Fibroblast of gingiva (primary cell): ENCODE results near the gene LGALS7.
"Not testable (repeated sequence)": the region's sequence is repeated elsewhere in the genome, so short reads cannot be mapped to it uniquely, and the experiment has no call there.

Experiments used
- DNase-seq: peaks from one replicate; pipeline ENCODE4 v3.0.0-alpha.2; 2011; ENCODE audit warnings: low read depth

LGALS7 gene

DNA sequence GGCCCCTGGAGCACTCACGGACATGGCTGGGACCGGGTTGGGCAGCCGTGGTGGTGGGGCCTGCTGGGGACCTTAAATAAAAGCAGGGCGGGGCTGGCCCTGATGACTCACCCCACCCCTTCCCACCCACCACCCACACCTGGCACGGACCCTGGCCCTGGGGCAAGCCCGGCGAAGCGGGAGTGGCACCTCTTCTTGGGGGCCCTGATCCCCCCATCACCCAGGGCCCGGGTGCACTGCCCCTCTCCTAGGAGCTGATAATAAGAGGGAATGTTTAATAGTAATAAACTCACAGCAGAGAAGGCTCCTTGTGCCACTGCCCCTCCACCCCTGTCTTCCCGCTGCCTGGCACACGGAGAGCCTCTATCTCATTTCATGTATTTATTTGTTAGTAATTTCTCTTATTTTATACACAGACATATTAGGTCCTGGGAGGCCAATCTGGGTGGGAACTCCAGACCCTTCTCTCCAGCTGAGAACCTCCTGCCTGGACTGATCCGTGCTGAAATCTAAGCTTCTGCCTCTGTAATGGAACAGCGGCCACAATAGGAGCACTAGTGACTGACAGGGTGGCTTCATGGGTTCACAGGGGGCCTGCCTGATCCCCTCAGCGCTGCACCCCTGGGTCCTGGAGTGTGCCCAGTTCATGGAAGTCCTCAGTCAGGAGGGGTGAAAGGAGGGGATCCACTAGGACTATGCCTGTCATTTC, at the start of gene LGALS7:
Gene LGALS7, minus strand, starts transcription at position 49 of the 709 bp plus-strand sequence. Its CDS starts 25 bp downstream, at position 24.
- no peak for DNase-seq

DNA sequence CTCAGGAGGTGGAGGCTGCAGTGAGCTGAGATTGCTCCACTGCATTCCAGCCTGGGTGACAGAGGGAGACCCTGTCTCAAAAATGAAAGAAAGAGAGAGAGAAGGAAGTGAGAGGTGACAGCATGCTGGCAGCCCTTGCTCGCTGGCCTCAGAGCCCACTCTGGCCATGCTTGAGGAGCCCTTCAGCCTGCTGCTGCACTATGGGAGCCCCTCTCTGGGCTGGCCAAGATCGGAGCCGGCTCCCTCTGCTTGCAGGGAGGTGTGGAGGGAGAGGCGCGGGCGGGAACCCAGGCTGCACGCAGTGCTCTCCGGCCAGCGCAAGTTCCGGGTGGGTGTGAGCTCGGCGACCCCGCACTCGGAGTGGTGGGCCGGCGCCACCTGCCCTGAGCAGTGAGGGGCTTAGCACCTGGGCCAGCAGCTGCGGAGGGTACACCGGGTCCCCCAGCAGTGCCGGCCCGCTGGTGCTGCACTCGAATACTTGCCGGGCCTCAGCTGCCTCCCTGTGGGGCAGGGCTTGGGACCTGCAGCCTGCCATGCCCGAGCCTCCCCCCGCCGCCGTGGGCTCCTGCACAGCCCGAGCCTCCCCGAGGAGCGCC, 48.0 kb upstream of the LGALS7 start:
- DNase-seq = not testable (repeated sequence)

- DNase-seq = no peak
Measured at GRCh38 chr19:38819231-38819920, 46.1 kb upstream of the LGALS7 start.

DNA sequence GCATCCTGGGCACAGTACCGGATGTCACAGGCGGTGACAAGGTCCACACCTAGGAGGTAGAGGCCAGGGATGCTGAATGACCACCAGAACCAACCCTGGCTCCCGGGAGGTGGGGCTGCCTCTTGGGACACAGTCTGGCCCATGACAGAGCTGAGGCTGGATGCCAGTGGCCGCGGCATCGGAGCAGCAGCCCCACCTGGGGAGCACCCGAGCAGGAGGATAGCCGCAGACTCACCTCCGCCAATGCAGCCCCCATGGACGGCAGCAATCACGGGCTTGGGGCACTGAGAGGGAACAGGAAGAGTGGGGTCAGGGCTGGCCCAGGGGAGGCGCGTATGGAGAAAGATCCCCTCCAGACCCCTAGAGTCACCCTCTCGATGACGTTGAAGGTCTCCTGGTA, 43.8 kb upstream of the LGALS7 start:
- DNase-seq = no peak

DNA sequence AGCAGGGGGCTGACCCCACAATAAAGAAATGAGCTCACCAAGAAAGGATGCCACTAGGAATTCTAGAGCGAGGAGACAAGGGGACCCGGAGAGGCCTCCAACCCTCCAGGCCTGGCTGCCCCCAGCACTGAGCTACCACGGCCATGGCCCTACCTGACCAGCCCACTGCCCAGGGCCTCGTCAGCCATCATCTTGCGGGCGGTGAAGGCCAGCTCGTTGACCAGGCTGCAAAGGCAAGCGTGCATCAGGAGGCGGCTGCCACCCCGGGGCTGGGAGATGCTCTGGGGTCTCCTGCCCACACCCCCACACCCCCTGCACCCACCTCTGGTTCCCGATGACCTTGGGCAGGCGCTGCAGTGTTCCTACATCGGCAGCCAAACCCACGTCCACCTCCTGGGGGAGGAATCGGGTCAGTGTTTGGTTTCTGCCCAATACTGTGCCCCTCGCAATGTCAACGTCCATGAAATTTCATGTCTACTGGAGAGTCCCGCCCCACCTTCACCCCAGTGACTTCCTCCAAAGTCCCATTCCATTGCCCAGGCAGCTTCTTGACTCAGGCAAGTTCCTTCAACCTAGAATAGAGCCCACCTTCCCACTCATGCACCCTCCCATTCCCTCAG, 42.9 kb upstream of the LGALS7 start:
- no peak for DNase-seq

- no peak for DNase-seq
Measured at GRCh38 chr19:38815059-38816001, 42.0 kb upstream of the LGALS7 start.

DNA sequence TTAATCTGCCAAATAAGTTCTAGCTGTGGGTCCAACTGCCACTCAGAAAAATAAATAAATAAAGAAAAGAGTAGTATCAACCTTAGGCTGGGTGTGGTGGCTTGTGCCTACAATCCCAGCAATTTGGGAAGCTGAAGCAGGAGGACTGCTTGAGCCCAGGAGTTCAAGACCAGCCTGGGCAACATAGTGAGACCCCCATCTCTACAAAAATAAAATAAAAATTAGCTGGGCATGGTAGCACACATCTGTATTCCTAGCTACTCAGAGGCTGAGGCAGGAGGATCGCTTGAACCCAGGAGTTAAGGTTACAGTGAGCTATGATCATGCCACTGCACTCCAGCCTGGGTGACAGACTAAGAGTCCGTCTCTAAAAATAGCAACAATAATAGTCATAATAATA, 40.6 kb upstream of the LGALS7 start:
- DNase-seq = not testable (repeated sequence)

DNA sequence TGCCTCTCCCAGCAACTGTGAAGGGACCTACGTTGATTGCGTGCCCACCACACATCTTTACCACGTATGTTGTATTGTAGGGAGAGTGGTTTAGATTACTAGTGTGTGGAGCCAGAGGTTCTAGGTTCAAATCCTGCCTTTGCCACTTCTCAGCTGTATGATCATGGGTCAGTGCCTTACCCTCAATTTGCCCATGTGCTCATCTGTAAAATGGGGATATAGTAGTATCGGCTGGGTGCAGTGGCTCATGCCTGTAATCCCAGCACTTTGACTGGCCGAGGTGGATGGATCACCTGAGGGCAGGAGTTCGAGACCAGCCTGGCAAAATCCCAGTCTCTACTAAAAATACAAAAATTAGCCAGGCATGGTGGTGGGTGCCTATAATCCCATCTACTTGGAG, 40.0 kb upstream of the LGALS7 start:
- no peak for DNase-seq

DNA sequence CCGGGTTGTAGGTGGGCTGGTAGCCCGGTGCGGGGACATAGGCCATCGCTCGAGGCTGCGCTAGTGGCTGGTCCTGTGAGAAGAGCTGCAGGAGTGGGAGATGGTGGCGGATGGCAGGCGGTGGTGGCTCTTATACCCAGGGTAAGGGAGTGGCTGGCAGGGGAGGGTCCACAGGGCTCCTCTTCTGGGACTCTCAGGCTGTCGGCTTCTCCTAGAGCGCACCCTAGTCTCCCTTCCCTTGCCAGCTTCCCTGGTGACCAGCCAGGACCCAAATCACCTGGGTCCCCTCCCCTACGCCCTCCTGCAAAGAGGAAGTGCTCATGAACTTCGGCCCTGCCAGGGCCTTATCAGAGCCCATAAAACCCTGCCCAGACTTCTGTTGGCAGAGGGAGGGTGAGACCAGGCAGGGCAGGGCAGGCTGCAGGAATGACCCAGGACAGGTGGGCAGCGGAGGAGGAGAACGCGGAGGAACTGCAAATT, 39.6 kb upstream of the LGALS7 start, which contains the start of gene LGALS4:
Gene LGALS4, minus strand, starts transcription at position 105 of the 480 bp plus-strand sequence. Its CDS starts 59 bp downstream, at position 46.
- DNase-seq = no peak

DNA sequence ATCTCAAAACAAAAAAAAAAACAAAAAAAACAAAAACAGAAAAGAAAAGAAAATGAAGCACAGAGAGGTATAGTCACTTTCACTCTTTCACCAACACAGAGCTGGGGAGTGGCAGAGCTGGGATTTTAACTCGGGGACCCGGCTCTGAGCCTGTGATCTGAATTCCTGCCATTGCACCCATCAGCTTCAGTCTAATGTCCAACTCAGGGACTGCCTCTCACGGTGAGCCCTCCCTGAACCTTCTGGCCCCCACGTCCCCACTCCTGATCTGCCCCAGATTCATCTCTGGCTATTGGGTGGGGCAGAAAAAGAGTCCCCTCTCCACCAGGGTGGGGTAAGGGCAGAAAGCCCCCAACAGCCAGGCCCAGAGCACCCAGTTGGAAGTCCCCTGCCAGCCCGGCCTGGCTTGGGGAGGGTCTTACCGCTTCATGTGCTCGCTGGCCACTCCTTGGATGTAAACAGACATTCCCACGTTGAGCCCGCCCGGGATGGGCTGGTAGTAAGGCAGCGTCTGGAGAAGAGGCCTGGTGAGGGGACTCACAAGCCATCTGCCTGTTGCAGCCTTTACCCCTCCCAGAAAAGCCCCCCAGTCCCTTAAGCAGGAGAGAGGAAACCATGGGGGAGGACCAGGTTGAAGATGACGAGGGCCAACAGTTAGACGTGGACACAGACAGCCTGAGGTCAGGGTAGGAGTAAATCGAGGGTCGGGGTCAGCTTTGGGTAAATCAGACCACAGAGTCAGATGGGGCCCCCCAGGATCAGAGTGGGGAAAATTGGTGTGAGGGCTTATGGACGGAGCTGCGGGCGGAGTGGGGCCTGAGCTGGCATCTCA, 38.9 kb upstream of the LGALS7 start:
- DNase-seq = no peak

DNA sequence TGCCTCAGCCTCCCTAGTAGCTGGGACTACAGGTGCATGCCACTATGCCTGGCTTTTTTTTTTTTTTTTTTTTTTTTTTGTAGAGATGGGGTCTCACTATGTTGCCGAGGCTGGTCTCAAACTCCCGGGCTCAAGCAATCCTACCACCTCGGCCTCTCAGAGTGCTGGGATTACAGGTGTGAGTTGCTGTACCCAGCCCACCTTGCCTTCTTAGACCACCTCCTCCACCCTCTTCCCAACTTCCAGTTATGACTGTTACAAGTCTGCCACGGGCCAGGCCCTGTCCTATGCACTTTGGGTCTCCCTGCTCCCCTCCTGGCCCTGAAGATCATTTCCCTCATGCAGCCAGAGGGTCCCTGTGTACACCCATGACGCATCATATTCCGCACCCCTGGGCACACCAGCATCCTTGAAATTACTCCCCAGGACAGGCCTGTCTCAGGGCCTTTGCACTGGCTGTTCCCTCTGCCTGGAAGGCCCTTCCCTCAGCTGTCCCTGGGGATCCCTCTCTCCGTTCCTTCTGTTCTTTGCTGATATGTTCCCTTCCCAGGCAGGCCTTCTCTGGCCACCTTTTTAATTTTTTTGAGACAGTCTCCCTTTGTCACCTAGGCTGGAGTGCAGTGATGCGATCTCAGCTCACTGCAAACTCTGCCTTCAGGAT, 36.4 kb upstream of the LGALS7 start:
- DNase-seq = no peak

- DNase-seq = no peak
Measured at GRCh38 chr19:38808741-38809140, 35.4 kb upstream of the LGALS7 start.

GRCh38 chr19:38807374-38808098, 34.2 kb upstream of the LGALS7 start:
- not testable (repeated sequence) for DNase-seq

GRCh38 chr19:38806371-38806770, 33.1 kb upstream of the LGALS7 start:
- DNase-seq = no peak

GRCh38 chr19:38805180-38805579, 31.9 kb upstream of the LGALS7 start:
- no peak for DNase-seq

GRCh38 chr19:38803543-38803942, 30.2 kb upstream of the LGALS7 start:
- DNase-seq = no peak

GRCh38 chr19:38801359-38802095, 28.2 kb upstream of the LGALS7 start:
- DNase-seq = no peak

GRCh38 chr19:38800577-38801347, 27.4 kb upstream of the LGALS7 start:
- no peak for DNase-seq
